KOPT-K1 (cell line): ENCODE data around the gene SLC46A3.

ENCODE experiments used
- H3K27ac ChIP-seq: fragments of 200-600 bp; sonication (generic); 2 replicates; pipeline ENCODE4 v1.5.1; 2016; ENCODE audit warnings: antibody characterized with exemption, mild to moderate bottlenecking, low read depth, low read length; ENCODE audit not compliant: poor library complexity, severe bottlenecking
- H3K36me3 ChIP-seq: fragments of 200-600 bp; sonication (generic); 2 replicates; pipeline ENCODE4 v1.5.1; 2017; ENCODE audit warnings: antibody characterized with exemption, mild to moderate bottlenecking, low read length, moderate library complexity; ENCODE audit not compliant: insufficient read depth
- H3K9me3 ChIP-seq: fragments of 200-600 bp; sonication (generic); 2 replicates; pipeline ENCODE4 v1.5.1; 2017; ENCODE audit warnings: antibody characterized with exemption, low read length, mild to moderate bottlenecking; ENCODE audit not compliant: insufficient read depth, poor library complexity, severe bottlenecking

SLC46A3 gene

DNA sequence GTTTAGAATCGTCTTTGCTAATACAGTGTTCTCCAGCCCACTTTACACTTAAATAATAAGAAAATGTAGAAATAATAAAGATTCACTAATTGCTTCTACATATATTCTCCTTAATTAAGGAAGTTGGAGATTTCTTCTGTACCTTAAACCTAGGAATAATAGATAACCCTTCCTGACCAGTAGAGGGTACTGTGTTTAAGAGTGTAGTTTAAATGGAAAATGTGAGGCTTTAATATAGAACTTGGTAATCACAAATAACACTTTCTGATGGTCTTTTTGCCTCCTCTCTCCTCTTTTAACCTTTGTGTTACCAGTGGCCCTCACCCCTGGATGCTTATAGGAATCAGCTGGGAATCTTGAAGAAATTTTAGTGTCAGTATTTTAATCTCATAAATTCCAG lies 39.1 kb downstream of the SLC46A3 start:
- Histone ChIP-seq H3K27ac (no peak overlapping the region), H3K36me3 (peaks cover 62% of the 10 kb centered on the region), H3K9me3 (no peaks in the 10 kb centered on the region)

- Histone ChIP-seq H3K36me3 (peaks cover 70% of the 10 kb centered on the region), H3K9me3 (no peaks in the 10 kb centered on the region), H3K27ac (no peak overlapping the region)
Observed at GRCh38 chr13:28678809-28679208, 40.0 kb downstream of the SLC46A3 start.

DNA sequence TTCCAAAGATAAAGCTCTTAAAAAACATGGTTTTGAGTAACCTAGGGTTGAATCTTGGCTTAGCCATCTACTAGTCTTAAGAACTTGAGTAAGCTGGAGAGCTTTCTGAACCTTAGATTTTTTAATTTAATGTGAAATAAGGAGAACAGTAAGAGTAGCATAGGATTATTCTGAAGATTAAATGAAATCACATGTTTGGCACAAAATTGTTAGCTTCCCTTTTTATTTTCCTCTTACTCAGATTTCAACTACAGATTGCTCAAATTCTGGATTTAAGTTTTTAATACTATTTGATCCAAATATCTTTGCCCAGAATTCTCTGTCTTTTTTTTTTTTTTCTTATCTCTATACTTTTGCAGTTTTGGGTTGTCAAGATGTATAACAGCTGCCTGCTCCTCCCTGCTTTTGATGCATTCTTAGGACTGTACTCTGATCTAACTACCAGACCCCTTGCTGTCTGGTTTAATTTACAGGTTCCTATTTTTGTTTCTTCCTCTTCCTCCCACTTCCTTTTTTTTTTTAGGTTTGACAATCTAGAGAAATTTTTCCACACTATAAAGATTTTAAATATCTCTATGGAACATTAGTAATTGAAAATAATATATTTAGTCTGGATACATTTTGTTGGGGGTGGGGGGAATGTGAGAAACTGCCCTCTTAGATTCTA lies 47.5 kb downstream of the SLC46A3 start:
- Histone ChIP-seq H3K36me3 (peaks cover 100% of the 10 kb centered on the region), H3K9me3 (no peaks in the 10 kb centered on the region), H3K27ac (no peak overlapping the region)

DNA sequence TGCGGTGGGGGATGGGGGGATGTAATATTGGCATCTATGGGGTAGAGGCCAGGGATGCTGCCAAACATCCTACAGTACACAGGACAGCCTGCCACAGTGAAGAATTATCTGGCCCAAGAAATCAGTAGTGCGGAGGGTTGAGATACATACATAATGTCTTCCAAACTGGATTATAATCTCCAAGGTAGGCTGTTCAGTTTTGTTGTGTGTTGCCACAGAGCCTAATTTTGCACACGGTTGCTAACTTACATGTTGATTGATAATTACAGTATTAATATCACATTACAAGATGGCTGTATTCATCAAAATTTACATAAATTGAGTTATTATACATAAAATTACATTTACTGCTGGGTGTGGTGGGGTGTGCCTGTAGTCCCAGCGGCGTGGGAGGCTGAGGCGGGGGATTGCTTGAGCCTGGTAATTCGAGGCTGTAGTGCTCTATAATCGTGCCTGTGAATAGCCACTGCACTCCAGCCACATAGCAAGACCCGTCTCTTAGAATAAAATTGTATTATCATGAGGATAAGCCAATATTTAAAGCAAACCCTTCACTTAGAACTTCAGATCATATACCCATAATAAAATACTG lies 51.8 kb downstream of the SLC46A3 start:
- Histone ChIP-seq H3K9me3 (no peaks in the 10 kb centered on the region), H3K27ac (no peak overlapping the region), H3K36me3 (peaks cover 99% of the 10 kb centered on the region)

DNA sequence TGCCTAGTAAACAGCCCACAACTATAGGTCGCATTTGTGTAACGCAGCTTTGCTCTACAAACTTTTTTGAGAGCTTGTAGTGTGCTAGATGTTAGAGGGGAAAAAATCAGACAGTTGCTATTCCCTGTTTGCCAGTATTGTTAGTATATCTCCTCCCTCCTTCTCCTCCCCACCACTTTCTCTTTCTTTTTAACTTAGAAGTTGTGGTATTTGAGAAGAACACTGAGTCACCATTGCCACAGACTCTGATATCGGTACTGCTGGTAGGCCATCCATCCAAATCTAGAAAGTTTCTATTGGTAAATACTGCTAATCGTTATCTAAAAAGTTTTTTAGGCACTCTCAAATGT lies 59.2 kb downstream of the SLC46A3 start:
- peaks cover 43% of the 10 kb centered on the region for H3K36me3 ChIP-seq
- H3K27ac ChIP-seq: peak overlapping the region; percentile 87
- H3K9me3 ChIP-seq: no peaks in the 10 kb centered on the region

- peak within 1 kb of the TSS; percentile 87 for H3K27ac ChIP-seq
- peaks cover 38% of the 10 kb centered on the region for H3K36me3 ChIP-seq
- no peaks in the 10 kb centered on the region for H3K9me3 ChIP-seq
Observed at GRCh38 chr13:28658796-28659620, 59.8 kb downstream of the SLC46A3 start, which contains the start of gene POMP. Gene POMP, plus strand, starts transcription at chr13:28659130. Its CDS starts 55 bp downstream, at chr13:28659185.

GRCh38 chr13:28658539-28658795 lies 60.3 kb downstream of the SLC46A3 start:
- Histone ChIP-seq H3K36me3 (peaks cover 35% of the 10 kb centered on the region), H3K27ac (peak overlapping the region; percentile 87), H3K9me3 (no peaks in the 10 kb centered on the region)

GRCh38 chr13:28657784-28658538 lies 60.8 kb downstream of the SLC46A3 start:
- Histone ChIP-seq H3K27ac (peak overlapping the region; percentile 87), H3K9me3 (no peaks in the 10 kb centered on the region), H3K36me3 (peaks cover 35% of the 10 kb centered on the region)

GRCh38 chr13:28655561-28655960 lies 63.2 kb downstream of the SLC46A3 start:
- H3K36me3 ChIP-seq: peaks cover 22% of the 10 kb centered on the region
- no peaks in the 10 kb centered on the region for H3K9me3 ChIP-seq
- H3K27ac ChIP-seq: no peak overlapping the region

DNA sequence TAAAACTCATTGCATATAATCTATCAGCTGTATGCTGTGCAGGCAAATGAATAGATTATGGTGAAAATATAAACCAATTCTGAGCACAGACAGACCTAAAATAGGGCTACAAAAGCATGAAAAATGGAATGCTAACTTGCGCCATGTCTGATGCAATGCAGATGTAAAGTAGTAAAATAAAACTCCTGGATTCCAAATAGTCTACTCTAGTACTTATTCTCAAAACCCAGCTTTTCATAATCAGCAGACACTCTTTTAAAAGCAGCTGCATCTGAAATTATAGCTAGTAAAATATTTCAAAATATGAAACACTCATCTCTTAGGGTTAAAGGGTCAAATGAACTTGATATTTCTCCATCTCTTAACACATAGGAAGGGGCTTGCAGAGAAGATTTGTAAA lies 64.5 kb downstream of the SLC46A3 start:
- Histone ChIP-seq H3K9me3 (no peaks in the 10 kb centered on the region), H3K27ac (no peak overlapping the region), H3K36me3 (peaks cover 18% of the 10 kb centered on the region)

- Histone ChIP-seq H3K27ac (no peak overlapping the region), H3K36me3 (peaks cover 18% of the 10 kb centered on the region), H3K9me3 (no peaks in the 10 kb centered on the region)
Observed at GRCh38 chr13:28653111-28653510, 65.7 kb downstream of the SLC46A3 start.

- H3K36me3 ChIP-seq: peaks cover 18% of the 10 kb centered on the region
- no peak overlapping the region for H3K27ac ChIP-seq
- no peaks in the 10 kb centered on the region for H3K9me3 ChIP-seq
Observed at GRCh38 chr13:28651810-28652401, 66.9 kb downstream of the SLC46A3 start.

GRCh38 chr13:28650284-28650683 lies 68.5 kb downstream of the SLC46A3 start:
- peaks cover 18% of the 10 kb centered on the region for H3K36me3 ChIP-seq
- no peak overlapping the region for H3K27ac ChIP-seq
- H3K9me3 ChIP-seq: no peaks in the 10 kb centered on the region
